HG03457 (cell line): ENCODE results near the gene MEGF9.
"Not testable (repeated sequence)": the region's sequence is repeated elsewhere in the genome, so short reads cannot be mapped to it uniquely, and the experiment has no call there.

ENCODE experiments used
- ATAC-seq: cut with Tn5 transposase; IDR thresholded peaks from one replicate; pipeline ENCODE4 v1.9.1; 2021; ENCODE audit warnings: moderate number of reproducible peaks; ENCODE audit not compliant: unreplicated experiment

MEGF9 gene

GRCh38 chr9:120662513-120662912 lies 51.8 kb downstream of the MEGF9 start:
- ATAC-seq, result no peak

- ATAC-seq, result no peak
These were observed 54.6 kb downstream of the MEGF9 start for GRCh38 chr9:120659676-120660075.

- ATAC-seq, result no peak
These were observed 55.1 kb downstream of the MEGF9 start for GRCh38 chr9:120659209-120659608.

GRCh38 chr9:120655005-120655622 lies 59.2 kb downstream of the MEGF9 start:
- ATAC-seq, result no peak

- no peak for ATAC-seq
These were observed 60.0 kb downstream of the MEGF9 start for GRCh38 chr9:120654272-120654671.

- no peak for ATAC-seq
These were observed 60.5 kb downstream of the MEGF9 start for GRCh38 chr9:120653762-120654161.

- ATAC-seq, result no peak
These were observed 61.3 kb downstream of the MEGF9 start for GRCh38 chr9:120652934-120653333.

GRCh38 chr9:120650352-120650751 lies 63.9 kb downstream of the MEGF9 start:
- ATAC-seq, result no peak

GRCh38 chr9:120648581-120649197 lies 65.6 kb downstream of the MEGF9 start:
- ATAC-seq, result no peak

- no peak for ATAC-seq
These were observed 67.3 kb downstream of the MEGF9 start for GRCh38 chr9:120646948-120647347.

GRCh38 chr9:120645760-120646159 lies 68.5 kb downstream of the MEGF9 start:
- no peak for ATAC-seq

- ATAC-seq, result no peak
These were observed 71.2 kb downstream of the MEGF9 start for GRCh38 chr9:120643061-120643460.

- no peak for ATAC-seq
These were observed 72.0 kb downstream of the MEGF9 start for GRCh38 chr9:120642129-120642770.

GRCh38 chr9:120640874-120641273 lies 73.4 kb downstream of the MEGF9 start:
- ATAC-seq, result not testable (repeated sequence)

GRCh38 chr9:120640380-120640779 lies 73.9 kb downstream of the MEGF9 start:
- ATAC-seq, result no peak

- no peak for ATAC-seq
These were observed 76.4 kb downstream of the MEGF9 start for GRCh38 chr9:120637919-120638318.

GRCh38 chr9:120636194-120636957 lies 77.9 kb downstream of the MEGF9 start:
- ATAC-seq, result no peak

- ATAC-seq, result no peak
These were observed 79.3 kb downstream of the MEGF9 start for GRCh38 chr9:120635011-120635410.

GRCh38 chr9:120630333-120630732 lies 83.9 kb downstream of the MEGF9 start:
- no peak for ATAC-seq

GRCh38 chr9:120628925-120629497 lies 85.3 kb downstream of the MEGF9 start:
- ATAC-seq, result not testable (repeated sequence)

GRCh38 chr9:120628207-120628924 lies 85.9 kb downstream of the MEGF9 start:
- ATAC-seq, result no peak
